HEK293T (cell line): ENCODE results near the gene ZNF398.

Source experiments
- CTCF ChIA-PET: fragments of 350-600 bp; formaldehyde crosslinking; extraction: SDS; loops from one replicate; lab custom pipeline; 2021; ENCODE audit warnings: antibody characterized with exemption, inconsistent platforms; lab: Yijun Ruan, JAX
- POLR2A ChIA-PET: fragments of 350-600 bp; formaldehyde crosslinking; extraction: SDS; loops from one replicate; lab custom pipeline; 2020; ENCODE audit warnings: antibody characterized with exemption, inconsistent platforms; lab: Yijun Ruan, JAX
- DNase-seq: peaks from one replicate; pipeline ENCODE4 v3.0.0; 2012; ENCODE audit warnings: mixed read lengths; ENCODE audit errors: extremely low spot score
- ARNT ChIP-seq: fragments of 450-650 bp; IDR thresholded peaks from 2 replicates; pipeline ENCODE4 v1.6.1; 2017; ENCODE audit warnings: mild to moderate bottlenecking
- BHLHE40 ChIP-seq: fragments of 450-650 bp; IDR thresholded peaks from 2 replicates; pipeline ENCODE4 v1.6.1; 2016; ENCODE audit warnings: mild to moderate bottlenecking, moderate library complexity, borderline replicate concordance
- CTBP1 ChIP-seq: fragments of 450-650 bp; IDR thresholded peaks from 2 replicates; pipeline ENCODE4 v1.6.1; 2016; ENCODE audit warnings: borderline replicate concordance
- ELF4 ChIP-seq: fragments of 450-650 bp; IDR thresholded peaks from 2 replicates; pipeline ENCODE4 v1.6.1; 2017; ENCODE audit warnings: antibody characterized with exemption
- FOXA1 ChIP-seq: fragments of 450-650 bp; IDR thresholded peaks from 2 replicates; pipeline ENCODE4 v1.6.1; 2016; ENCODE audit warnings: mild to moderate bottlenecking
- FOXK2 ChIP-seq: fragments of 450-650 bp; IDR thresholded peaks from 2 replicates; pipeline ENCODE4 v1.6.1; 2016; ENCODE audit warnings: mild to moderate bottlenecking
- FOXM1 ChIP-seq: fragments of 450-650 bp; IDR thresholded peaks from 2 replicates; pipeline ENCODE4 v1.6.1; 2017; ENCODE audit warnings: mild to moderate bottlenecking, borderline replicate concordance
- HDGF ChIP-seq: fragments of 450-650 bp; IDR thresholded peaks from 2 replicates; pipeline ENCODE4 v1.6.1; 2017; ENCODE audit warnings: antibody characterized with exemption, borderline replicate concordance
- L3MBTL2 ChIP-seq: fragments of 450-650 bp; conservative IDR thresholded peaks from 2 replicates; pipeline ENCODE4 v1.6.1; 2016; ENCODE audit warnings: mild to moderate bottlenecking
- LEF1 ChIP-seq: fragments of 450-650 bp; IDR thresholded peaks from 2 replicates; pipeline ENCODE4 v1.6.1; 2017; ENCODE audit warnings: mild to moderate bottlenecking, borderline replicate concordance
- NFRKB ChIP-seq: fragments of 450-650 bp; IDR thresholded peaks from 2 replicates; pipeline ENCODE4 v1.6.1; 2016; ENCODE audit warnings: mild to moderate bottlenecking, moderate library complexity
- PKNOX1 ChIP-seq: fragments of 450-650 bp; IDR thresholded peaks from 2 replicates; pipeline ENCODE4 v1.6.1; 2016
- SP1 ChIP-seq: fragments of 450-650 bp; IDR thresholded peaks from 2 replicates; pipeline ENCODE4 v1.6.1; 2017
- SUZ12 ChIP-seq: fragments of 450-650 bp; IDR thresholded peaks from 2 replicates; pipeline ENCODE4 v1.6.1; 2016; ENCODE audit warnings: mild to moderate bottlenecking
- TARDBP ChIP-seq: fragments of 450-650 bp; IDR thresholded peaks from 2 replicates; pipeline ENCODE4 v1.6.1; 2016
- ZNF384 ChIP-seq: fragments of 450-650 bp; IDR thresholded peaks from 2 replicates; pipeline ENCODE4 v1.6.1; 2016

ZNF398 gene

GRCh38 chr7:149196705-149197171 lies 49.5 kb downstream of the ZNF398 start:
- TF ChIP-seq HDGF, result no peak
- no peak for TF ChIP-seq ZNF384
- TF ChIP-seq ARNT, result no peak
- TF ChIP-seq NFRKB, result no peak
- no peak for TF ChIP-seq FOXM1
- no peak for TF ChIP-seq SP1
- TF ChIP-seq ELF4, result no peak
- no peak for TF ChIP-seq TARDBP
- no peak for TF ChIP-seq SUZ12
- no peak for TF ChIP-seq FOXA1
- no peak for TF ChIP-seq BHLHE40
- TF ChIP-seq L3MBTL2, result no peak
- TF ChIP-seq FOXK2, result no peak
- TF ChIP-seq PKNOX1, result no peak
- no peak for TF ChIP-seq CTBP1
- peak; percentile 53 for DNase-seq
- CTCF ChIA-PET, result no interaction called here
- POLR2A ChIA-PET, result interaction anchor here (0.9 to 2.4 kb wide), 9 partner anchors 8 to 88 kb away, joined by 3 to 35 read pairs (median 11); partner anchors contain the start of genes ZNF398 and ZNF425

- DNase-seq, result no peak
- TF ChIP-seq FOXM1 (no peak), PKNOX1 (no peak), TARDBP (no peak), FOXK2 (no peak), LEF1 (no peak), HDGF (no peak), CTBP1 (no peak), L3MBTL2 (no peak), ELF4 (no peak), NFRKB (no peak), BHLHE40 (no peak), SUZ12 (no peak), FOXA1 (no peak), ARNT (no peak), ZNF384 (no peak)
- CTCF ChIA-PET, result no interaction called here
- POLR2A ChIA-PET, result no interaction called here
Measured at GRCh38 chr7:149197675-149198074, 50.4 kb downstream of the ZNF398 start.

GRCh38 chr7:149198161-149198816 lies 51.0 kb downstream of the ZNF398 start:
- POLR2A ChIA-PET, result no interaction called here
- CTCF ChIA-PET, result no interaction called here
- no peak for TF ChIP-seq TARDBP
- TF ChIP-seq HDGF, result no peak
- TF ChIP-seq PKNOX1, result no peak
- no peak for TF ChIP-seq CTBP1
- DNase-seq, result no peak

GRCh38 chr7:149199234-149199995 lies 52.2 kb downstream of the ZNF398 start:
- TF ChIP-seq FOXA1 (no peak), CTBP1 (no peak), PKNOX1 (no peak), ELF4 (no peak), LEF1 (no peak), FOXK2 (no peak), ARNT (no peak)
- POLR2A ChIA-PET, result no interaction called here
- CTCF ChIA-PET, result no interaction called here
- DNase-seq, result no peak

- ChIA-PET POLR2A (no interaction called here), CTCF (no interaction called here)
Measured at GRCh38 chr7:149202831-149203231, 55.6 kb downstream of the ZNF398 start.

More at GRCh38 chr7:149202831-149203231, 55.6 kb downstream of the ZNF398 start:
- TF ChIP-seq CTBP1 (no peak), LEF1 (no peak), ZNF384 (no peak), L3MBTL2 (no peak), ELF4 (no peak), SUZ12 (no peak), PKNOX1 (no peak), FOXM1 (no peak), FOXA1 (no peak), ARNT (no peak), SP1 (no peak), NFRKB (no peak)
- no peak for DNase-seq
